ENCODE measurements around the gene GPATCH2L. TPM values are rescaled to one million over a fixed set of nuclear protein-coding genes. Genes with fewer than 3 reads are reported as not detected.

GPATCH2L gene
- total and polyA plus RNA-seq, 7 donors, result 6.2 to 42.6 (median 29.9) TPM

- TF ChIP-seq CTCF (IDR thresholded peaks at IDR 0.05), result no peak
- H3K4me3 ChIP-seq, result no peak overlapping the region
- no peaks in the 10 kb centered on the region for H3K36me3 ChIP-seq (ENCODE audit: insufficient read depth in 1 of 2, low read depth in 1 of 2)
- H3K27me3 ChIP-seq (ENCODE audit: insufficient read depth in 3 of 3, low read length in 2 of 3), result no peaks in the 10 kb centered on the region
- DNase-seq (no peak), ATAC-seq (no peak)
- H3K27ac ChIP-seq, result no peak overlapping the region
- intact Hi-C loops (cut with DNase I), result no loop called here
- 90 to 94% (median 93%) methylated on average over 5 of the region's 5 CpGs for WGBS, 3 donors
- no peaks in the 10 kb centered on the region for H3K9me3 ChIP-seq
- H3K4me1 ChIP-seq, result no peaks in the 10 kb centered on the region
These were observed 110.9 kb downstream of the GPATCH2L start for GRCh38 chr14:76262641-76263040.

Other genes with a start within 250 kb of the GPATCH2L start
- gene TGFB3, start 169.9 kb upstream of the GPATCH2L start, total RNA-seq, result 100 to 1,000 TPM in 3 of 4 donors, 10 to 100 TPM in 1; 32.4 to 196 (median 174) TPM
- 10 to 100 TPM in 2 of 3 donors, 1 to 10 TPM in 1; 9.0 to 62.7 (median 28.3) TPM for gene TGFB3, start 169.9 kb upstream of the GPATCH2L start, polyA plus RNA-seq
- 10 to 100 TPM; 10.4 to 23.6 (median 17.1) TPM for gene IFT43, start 166.2 kb upstream of the GPATCH2L start, total RNA-seq
- 10 to 100 TPM; 14.2 to 18.5 (median 15.1) TPM for gene IFT43, start 166.2 kb upstream of the GPATCH2L start, polyA plus RNA-seq
- 1 to 10 TPM; 2.5 to 9.9 (median 4.8) TPM for gene ESRRB, start 224.2 kb downstream of the GPATCH2L start, total RNA-seq
- 1 to 10 TPM in 2 of 3 donors, under 1 TPM in 1; 0.17 to 2.1 (median 1.5) TPM for gene ESRRB, start 224.2 kb downstream of the GPATCH2L start, polyA plus RNA-seq

All from psoas muscle (tissue), 8 donors.